Measurements from ENCODE around the gene LYPD3. TPM values are rescaled to one million over a fixed set of nuclear protein-coding genes. Genes with fewer than 3 reads are reported as not detected.

The LYPD3 gene
- total and polyA plus RNA-seq, 2 experiments from 2014 or later = 3.3 to 4.6 TPM

DNA sequence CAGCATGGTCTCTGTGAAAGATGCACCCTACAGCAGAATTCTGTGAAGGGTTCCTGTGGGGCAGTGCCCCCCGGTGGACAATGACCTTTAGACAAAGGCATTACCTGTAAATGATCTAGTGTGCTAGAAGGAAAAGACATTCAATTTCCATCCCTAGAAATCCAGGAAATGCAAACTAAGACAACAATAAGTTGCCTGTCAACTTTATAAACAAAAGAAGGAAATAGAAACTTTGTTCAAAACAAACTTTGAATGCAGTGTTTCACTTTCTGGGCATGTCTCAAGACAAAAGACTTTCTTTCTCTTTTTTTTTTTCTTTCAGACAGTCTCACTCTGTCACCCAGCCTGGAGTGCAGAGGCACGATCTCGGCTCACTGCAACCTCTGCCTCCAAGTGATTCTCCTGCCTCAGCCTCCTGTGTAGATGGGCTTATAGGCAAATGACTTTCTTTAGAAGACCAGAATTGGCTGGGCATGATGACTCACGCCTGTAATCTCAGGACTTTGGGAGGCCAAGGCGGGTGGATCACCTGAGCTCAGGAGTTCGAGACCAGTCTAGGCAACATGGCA lies 35.2 kb downstream of the LYPD3 start:
- TF ChIP-seq, protein P1, sequence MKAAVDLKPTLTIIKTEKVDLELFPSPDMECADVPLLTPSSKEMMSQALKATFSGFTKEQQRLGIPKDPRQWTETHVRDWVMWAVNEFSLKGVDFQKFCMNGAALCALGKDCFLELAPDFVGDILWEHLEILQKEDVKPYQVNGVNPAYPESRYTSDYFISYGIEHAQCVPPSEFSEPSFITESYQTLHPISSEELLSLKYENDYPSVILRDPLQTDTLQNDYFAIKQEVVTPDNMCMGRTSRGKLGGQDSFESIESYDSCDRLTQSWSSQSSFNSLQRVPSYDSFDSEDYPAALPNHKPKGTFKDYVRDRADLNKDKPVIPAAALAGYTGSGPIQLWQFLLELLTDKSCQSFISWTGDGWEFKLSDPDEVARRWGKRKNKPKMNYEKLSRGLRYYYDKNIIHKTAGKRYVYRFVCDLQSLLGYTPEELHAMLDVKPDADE (IDR thresholded peaks at IDR 0.05) = no peak
- TF ChIP-seq, protein P2, sequence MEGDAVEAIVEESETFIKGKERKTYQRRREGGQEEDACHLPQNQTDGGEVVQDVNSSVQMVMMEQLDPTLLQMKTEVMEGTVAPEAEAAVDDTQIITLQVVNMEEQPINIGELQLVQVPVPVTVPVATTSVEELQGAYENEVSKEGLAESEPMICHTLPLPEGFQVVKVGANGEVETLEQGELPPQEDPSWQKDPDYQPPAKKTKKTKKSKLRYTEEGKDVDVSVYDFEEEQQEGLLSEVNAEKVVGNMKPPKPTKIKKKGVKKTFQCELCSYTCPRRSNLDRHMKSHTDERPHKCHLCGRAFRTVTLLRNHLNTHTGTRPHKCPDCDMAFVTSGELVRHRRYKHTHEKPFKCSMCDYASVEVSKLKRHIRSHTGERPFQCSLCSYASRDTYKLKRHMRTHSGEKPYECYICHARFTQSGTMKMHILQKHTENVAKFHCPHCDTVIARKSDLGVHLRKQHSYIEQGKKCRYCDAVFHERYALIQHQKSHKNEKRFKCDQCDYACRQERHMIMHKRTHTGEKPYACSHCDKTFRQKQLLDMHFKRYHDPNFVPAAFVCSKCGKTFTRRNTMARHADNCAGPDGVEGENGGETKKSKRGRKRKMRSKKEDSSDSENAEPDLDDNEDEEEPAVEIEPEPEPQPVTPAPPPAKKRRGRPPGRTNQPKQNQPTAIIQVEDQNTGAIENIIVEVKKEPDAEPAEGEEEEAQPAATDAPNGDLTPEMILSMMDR (conservative IDR thresholded peaks at IDR 0.05; ENCODE audit: low read depth in 2 of 2) = peak; percentile 68 to 70
- H2AFZ ChIP-seq = no peak overlapping the region
- H3K27ac Mint-ChIP-seq = no peak overlapping the region

DNA sequence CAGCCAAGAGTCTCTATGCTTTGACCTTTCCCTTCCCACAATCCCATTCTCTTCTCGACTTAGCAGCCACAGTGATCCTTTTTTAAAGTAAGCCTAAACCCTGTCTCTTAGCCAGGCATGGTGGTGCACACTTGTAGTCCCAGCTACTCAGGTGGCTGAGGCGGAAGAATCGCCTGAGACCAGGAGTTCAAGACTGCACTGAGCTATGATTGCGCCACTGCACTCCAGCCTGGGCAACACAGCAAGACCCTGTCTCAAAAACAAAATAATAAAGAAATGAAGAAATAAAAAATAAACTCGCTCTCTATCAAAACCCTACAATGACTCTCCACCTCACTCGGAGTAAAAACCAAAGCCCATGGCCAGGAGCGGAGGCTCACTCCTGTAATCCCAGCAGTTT lies 36.0 kb downstream of the LYPD3 start:
- H3K4me1 ChIP-seq (ENCODE audit: insufficient read depth) = no peaks in the 10 kb centered on the region
- H3K36me3 Mint-ChIP-seq (ENCODE audit: low read depth) = no peaks in the 10 kb centered on the region
- no peak overlapping the region for H3K4me3 Mint-ChIP-seq
- no peaks in the 10 kb centered on the region for H3K9me2 ChIP-seq (ENCODE audit: insufficient read depth)
- H4K20me1 ChIP-seq (replicated peaks; ENCODE audit: insufficient read depth) = no peaks in the 10 kb centered on the region
- H3F3A ChIP-seq (replicated peaks; ENCODE audit: low read depth) = no peaks in the 10 kb centered on the region
- ATAC-seq (no peak), DNase-seq (ENCODE audit: low spot score) (no peak)
- no peak overlapping the region for H3K27ac ChIP-seq (ENCODE audit: low read depth)
- no peaks in the 10 kb centered on the region; the same call in 2 of the 3 replicates for H3K9me3 Mint-ChIP-seq
- H3K4me3 ChIP-seq = no peak overlapping the region
- H3K4me1 Mint-ChIP-seq = peaks cover 5% of the 10 kb centered on the region; the same call in 1 of the 3 replicates
- H3K79me2 ChIP-seq (replicated peaks; ENCODE audit: insufficient read depth) = no peaks in the 10 kb centered on the region
- H3K27ac Mint-ChIP-seq = no peak overlapping the region
- H3K36me3 ChIP-seq (ENCODE audit: insufficient read depth) = no peaks in the 10 kb centered on the region
- H3K4me2 ChIP-seq = no peak overlapping the region
- H3K27me3 ChIP-seq (ENCODE audit: insufficient read depth) = no peaks in the 10 kb centered on the region
- no peak overlapping the region for H2AFZ ChIP-seq
- H3K27me3 Mint-ChIP-seq (ENCODE audit: insufficient read depth, low read depth, poor library complexity) = peaks cover 4% of the 10 kb centered on the region
- TF ChIP-seq, protein P3, sequence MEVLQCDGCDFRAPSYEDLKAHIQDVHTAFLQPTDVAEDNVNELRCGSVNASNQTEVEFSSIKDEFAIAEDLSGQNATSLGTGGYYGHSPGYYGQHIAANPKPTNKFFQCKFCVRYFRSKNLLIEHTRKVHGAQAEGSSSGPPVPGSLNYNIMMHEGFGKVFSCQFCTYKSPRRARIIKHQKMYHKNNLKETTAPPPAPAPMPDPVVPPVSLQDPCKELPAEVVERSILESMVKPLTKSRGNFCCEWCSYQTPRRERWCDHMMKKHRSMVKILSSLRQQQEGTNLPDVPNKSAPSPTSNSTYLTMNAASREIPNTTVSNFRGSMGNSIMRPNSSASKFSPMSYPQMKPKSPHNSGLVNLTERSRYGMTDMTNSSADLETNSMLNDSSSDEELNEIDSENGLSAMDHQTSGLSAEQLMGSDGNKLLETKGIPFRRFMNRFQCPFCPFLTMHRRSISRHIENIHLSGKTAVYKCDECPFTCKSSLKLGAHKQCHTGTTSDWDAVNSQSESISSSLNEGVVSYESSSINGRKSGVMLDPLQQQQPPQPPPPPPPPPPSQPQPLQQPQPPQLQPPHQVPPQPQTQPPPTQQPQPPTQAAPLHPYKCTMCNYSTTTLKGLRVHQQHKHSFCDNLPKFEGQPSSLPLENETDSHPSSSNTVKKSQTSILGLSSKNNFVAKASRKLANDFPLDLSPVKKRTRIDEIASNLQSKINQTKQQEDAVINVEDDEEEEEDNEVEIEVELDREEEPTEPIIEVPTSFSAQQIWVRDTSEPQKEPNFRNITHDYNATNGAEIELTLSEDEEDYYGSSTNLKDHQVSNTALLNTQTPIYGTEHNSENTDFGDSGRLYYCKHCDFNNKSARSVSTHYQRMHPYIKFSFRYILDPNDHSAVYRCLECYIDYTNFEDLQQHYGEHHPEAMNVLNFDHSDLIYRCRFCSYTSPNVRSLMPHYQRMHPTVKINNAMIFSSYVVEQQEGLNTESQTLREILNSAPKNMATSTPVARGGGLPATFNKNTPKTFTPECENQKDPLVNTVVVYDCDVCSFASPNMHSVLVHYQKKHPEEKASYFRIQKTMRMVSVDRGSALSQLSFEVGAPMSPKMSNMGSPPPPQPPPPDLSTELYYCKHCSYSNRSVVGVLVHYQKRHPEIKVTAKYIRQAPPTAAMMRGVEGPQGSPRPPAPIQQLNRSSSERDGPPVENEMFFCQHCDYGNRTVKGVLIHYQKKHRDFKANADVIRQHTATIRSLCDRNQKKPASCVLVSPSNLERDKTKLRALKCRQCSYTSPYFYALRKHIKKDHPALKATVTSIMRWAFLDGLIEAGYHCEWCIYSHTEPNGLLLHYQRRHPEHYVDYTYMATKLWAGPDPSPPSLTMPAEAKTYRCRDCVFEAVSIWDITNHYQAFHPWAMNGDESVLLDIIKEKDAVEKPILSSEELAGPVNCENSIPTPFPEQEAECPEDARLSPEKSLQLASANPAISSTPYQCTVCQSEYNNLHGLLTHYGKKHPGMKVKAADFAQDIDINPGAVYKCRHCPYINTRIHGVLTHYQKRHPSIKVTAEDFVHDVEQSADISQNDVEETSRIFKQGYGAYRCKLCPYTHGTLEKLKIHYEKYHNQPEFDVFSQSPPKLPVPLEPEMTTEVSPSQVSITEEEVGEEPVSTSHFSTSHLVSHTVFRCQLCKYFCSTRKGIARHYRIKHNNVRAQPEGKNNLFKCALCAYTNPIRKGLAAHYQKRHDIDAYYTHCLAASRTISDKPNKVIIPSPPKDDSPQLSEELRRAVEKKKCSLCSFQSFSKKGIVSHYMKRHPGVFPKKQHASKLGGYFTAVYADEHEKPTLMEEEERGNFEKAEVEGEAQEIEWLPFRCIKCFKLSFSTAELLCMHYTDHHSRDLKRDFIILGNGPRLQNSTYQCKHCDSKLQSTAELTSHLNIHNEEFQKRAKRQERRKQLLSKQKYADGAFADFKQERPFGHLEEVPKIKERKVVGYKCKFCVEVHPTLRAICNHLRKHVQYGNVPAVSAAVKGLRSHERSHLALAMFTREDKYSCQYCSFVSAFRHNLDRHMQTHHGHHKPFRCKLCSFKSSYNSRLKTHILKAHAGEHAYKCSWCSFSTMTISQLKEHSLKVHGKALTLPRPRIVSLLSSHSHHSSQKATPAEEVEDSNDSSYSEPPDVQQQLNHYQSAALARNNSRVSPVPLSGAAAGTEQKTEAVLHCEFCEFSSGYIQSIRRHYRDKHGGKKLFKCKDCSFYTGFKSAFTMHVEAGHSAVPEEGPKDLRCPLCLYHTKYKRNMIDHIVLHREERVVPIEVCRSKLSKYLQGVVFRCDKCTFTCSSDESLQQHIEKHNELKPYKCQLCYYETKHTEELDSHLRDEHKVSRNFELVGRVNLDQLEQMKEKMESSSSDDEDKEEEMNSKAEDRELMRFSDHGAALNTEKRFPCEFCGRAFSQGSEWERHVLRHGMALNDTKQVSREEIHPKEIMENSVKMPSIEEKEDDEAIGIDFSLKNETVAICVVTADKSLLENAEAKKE (CRISPR knock-in tag; IDR thresholded peaks at IDR 0.05) = no peak
- TF ChIP-seq ZNF331 (CRISPR knock-in tag; IDR thresholded peaks at IDR 0.05; ENCODE audit: low read depth) = no peak
- no peak for TF ChIP-seq ZNF114 (CRISPR knock-in tag; IDR thresholded peaks at IDR 0.05)
- TF ChIP-seq, protein P2 (conservative IDR thresholded peaks at IDR 0.05; ENCODE audit: low read depth in 2 of 2) = no peak
- no peak for TF ChIP-seq POLR2AphosphoS5 (IDR thresholded peaks at IDR 0.05; ENCODE audit: low read depth)

More for the DNA sequence above, 35.2 kb downstream of the LYPD3 start:
- peak; percentile 60 for ATAC-seq
- no peak overlapping the region for H3K4me3 ChIP-seq
- H3K27me3 ChIP-seq (ENCODE audit: insufficient read depth) = no peaks in the 10 kb centered on the region
- H3K27me3 Mint-ChIP-seq (ENCODE audit: insufficient read depth, low read depth, poor library complexity) = peaks cover 4% of the 10 kb centered on the region
- H3K4me3 Mint-ChIP-seq = no peak overlapping the region
- no peaks in the 10 kb centered on the region for H3F3A ChIP-seq (replicated peaks; ENCODE audit: low read depth)
- no peak overlapping the region for H3K4me2 ChIP-seq
- peak; percentile 75 for DNase-seq (ENCODE audit: low spot score)
- no peaks in the 10 kb centered on the region for H3K36me3 ChIP-seq (ENCODE audit: insufficient read depth)
- no peaks in the 10 kb centered on the region; the same call in 2 of the 3 replicates for H3K9me3 Mint-ChIP-seq
- no peaks in the 10 kb centered on the region for H3K9me2 ChIP-seq (ENCODE audit: insufficient read depth)
- no peaks in the 10 kb centered on the region for H3K4me1 ChIP-seq (ENCODE audit: insufficient read depth)
- no peaks in the 10 kb centered on the region for H3K36me3 Mint-ChIP-seq (ENCODE audit: low read depth)
- 0 out of 2 replicates have a peak overlapping the region, but pooled peaks have one; percentile 7 for H3K27ac ChIP-seq (ENCODE audit: low read depth)
- H3K4me1 Mint-ChIP-seq = peaks cover 5% of the 10 kb centered on the region; the same call in 1 of the 3 replicates
- no peaks in the 10 kb centered on the region for H3K79me2 ChIP-seq (replicated peaks; ENCODE audit: insufficient read depth)
- H4K20me1 ChIP-seq (replicated peaks; ENCODE audit: insufficient read depth) = no peaks in the 10 kb centered on the region
